GM10847 (cell line): ENCODE measurements around the gene IMMP2L.

Experiments used
- POLR2A ChIP-seq: IDR thresholded peaks from 2 replicates; pipeline ENCODE4 v1.6.1; 2011; ENCODE audit not compliant: insufficient read length; ENCODE audit errors: extremely low read depth

Gene IMMP2L

DNA sequence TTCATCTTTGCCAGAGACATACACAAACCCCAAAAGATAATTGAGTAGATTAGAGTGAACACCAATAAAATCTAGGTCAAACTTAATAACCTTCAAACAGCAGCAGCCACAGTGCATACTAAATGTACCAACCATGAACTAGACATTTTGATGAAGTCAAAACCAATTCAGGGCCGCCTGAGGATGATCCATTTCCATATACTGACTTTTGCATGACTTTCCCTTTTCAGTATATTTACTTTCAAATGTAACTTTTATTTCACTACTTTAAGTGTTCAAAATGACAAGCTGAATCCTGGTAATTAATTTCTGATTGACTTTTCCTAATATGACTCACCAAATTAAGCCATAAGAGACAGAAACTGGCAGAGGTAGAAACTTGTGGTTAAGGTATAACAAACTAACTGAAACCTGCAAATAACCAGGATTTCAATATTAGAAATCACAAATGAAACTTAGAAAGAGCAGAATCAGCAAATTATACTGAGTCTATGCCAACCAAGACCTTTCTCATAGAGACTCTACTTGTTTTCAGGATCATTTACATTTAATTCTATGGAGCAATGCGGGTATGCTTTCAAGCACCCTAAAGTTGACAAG, 643.2 kb downstream of the IMMP2L start:
- no peak for TF ChIP-seq POLR2A

DNA sequence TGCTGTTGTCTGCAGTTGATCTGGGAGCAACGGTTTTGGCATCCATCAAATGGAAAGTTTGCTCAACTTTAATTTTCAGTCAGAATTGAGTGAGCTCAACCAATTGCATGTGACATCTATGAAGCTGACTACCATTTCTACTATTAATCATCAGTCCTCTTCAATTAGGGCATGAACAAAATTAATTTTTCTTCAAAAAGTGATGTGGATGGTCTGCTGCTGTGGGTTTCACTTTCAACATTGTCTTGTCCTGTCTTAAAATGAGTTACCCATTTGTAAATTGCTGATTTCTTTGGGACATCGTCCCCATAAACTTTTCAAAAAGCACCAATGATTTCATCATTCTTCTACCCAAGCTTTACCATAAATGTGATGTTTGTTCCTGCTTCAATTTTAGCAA, 648.0 kb downstream of the IMMP2L start:
- no peak for TF ChIP-seq POLR2A

DNA sequence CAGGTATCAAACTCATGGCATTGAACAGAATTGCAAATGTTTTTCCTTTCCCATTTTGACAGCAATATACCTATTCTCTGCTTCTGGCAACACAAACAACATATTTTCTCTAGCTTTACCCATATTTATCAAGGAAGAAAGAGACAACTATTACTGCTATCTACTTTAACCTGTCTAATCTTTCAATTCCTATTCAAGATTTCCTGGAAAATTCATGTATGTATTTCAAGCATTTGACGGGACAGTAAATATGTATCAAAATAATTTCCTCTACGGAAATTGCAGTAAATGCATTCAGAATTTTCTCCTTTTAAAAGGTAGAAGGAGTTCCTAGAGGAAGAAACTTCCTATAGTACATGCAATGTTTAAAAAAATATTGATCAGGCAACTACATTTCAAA, 650.7 kb downstream of the IMMP2L start:
- no peak for TF ChIP-seq POLR2A

DNA sequence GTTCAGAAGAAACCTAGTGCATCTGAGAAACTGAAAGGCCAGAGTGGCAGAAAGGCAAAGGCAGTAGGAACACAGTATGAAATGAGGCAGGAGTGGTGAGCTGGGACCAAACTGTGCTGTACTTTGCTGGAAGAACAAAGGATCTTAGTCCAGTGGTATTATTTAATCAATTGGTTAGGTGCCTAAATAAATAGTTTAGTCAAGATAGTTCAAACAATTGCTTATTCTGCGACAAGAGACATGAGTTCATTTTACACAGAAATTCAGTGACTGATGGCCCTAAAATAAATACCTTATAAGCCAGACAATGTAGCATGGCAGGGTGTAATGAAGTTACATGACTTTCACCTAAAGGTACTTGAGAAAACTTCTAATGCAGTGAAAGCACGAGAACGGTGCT, 653.2 kb downstream of the IMMP2L start:
- no peak for TF ChIP-seq POLR2A

DNA sequence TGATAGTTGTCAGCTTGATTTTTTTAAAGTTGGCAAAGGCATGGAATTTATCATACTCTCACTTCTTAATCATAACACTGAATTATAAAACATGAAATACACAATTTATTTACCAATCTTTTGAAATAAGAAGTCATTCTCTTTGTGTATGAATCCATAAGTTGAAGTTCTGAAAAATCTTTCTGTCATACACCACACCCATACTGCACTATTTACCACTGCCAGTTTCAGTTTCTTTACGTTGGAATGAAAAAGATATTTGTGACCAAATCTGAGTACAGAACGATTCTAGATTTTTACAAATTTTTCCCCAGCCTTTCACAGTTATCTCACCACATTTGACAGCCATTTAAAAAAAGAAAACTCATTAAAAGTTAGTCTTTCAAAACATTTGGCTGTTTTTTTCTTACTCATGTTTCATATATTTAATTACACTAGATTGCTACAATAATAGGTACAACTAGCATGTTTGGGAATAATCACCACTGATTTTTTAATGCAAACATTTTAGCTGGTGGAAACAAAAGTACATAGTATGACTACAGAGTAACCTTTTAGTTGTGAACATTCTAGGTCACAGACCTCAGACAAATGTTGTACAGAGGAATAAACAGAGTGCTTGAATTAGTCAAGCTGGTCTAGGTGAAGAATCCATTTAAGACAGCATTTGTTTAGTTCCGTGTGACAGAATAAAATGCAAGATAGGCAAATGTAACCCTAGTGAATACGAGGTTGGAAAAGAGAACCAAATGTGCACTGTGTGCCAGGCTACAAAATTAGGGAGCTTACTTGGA, 656.3 kb downstream of the IMMP2L start:
- no peak for TF ChIP-seq POLR2A

DNA sequence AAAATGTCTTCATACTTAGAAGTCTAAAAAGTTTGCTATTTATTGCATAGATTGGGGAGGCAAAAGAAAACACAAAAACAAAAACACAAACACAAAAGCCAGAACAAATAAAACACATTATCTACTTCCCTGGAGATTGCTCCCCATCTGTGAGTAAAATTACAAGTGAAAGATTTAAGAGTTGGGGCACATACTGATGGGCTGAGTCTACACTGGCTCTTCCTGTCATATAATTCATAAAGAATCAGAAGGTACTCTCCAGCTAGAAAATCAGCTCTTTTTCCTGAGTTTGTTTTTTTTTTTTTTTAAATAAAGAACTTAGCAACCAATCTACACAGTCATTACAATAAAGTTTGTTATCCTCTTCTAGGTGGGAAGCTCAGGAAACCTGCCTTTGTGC, 663.8 kb downstream of the IMMP2L start:
- TF ChIP-seq POLR2A: no peak

DNA sequence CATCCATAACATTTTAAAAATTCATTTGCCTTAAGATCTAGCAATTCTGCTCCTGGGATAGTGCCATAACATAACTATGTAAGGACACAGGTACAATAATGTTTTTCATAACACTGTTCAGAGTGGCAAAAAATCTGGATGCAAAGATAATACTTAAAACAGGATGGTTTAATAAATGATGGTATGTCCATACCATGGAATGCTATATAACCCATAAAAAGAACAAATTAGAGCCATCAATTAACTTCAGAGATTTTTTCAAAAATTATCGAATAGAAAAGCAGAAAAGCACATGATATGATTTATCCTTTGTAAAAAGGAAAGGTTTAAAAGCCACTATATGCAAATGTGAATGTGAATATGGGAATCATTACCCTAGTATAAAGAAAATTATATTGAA, 664.8 kb downstream of the IMMP2L start:
- TF ChIP-seq POLR2A: no peak

DNA sequence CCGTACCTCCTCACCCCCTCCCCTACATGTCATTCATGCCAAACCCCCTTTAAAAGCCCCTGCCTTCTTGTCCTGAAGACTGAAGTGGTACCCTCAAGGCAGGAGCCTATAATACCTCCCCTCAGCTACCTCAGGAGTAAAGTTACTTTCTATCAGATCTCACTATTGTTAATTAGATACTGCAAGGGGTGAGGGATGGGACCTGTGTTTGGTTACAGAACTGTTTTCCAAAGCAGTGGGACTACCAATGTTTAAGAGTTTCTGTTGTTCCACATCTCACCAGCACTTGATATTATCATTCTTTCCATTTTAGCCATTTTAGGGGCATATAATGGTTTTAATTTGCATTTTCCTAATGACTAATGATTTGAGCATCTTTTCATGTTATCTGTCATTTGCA, 668.2 kb downstream of the IMMP2L start:
- no peak for TF ChIP-seq POLR2A

DNA sequence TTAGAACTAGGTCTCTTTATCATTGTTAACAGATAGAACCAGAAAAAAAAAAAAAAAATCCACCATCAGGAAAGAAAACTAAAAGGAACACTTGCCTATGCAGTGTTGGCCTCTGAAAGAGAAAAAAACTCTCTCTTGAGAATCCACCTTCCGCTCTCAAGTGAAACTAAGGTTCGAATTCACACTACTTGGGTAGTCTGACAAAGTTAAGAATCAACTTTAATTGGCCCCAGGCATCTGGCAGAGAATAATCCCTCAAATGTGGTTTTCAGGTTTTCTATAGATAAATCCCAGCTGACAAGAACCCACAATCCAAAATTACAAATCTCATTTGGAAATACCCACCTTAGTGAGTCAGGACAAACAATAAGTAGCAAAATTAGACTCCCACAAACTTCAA, 671.1 kb downstream of the IMMP2L start:
- TF ChIP-seq POLR2A: no peak

DNA sequence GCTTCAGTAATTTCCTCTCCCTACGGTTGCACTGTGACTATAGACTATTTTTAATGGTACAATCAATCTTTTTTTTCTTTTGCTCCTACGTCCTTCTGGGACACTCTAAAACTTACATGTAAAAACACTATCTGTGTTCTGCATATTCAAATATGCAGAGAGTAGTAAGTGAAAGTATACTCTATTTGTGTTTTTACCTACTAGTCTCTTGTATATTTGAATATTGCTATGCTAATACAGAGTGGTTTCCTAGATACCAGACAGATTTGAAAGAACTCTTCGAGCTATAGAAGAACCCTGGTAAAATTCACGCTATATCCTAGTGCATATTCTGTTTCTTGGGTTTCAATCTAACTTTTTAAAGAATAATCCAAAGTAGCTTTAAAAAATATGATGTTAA, 672.2 kb downstream of the IMMP2L start:
- TF ChIP-seq POLR2A: no peak

DNA sequence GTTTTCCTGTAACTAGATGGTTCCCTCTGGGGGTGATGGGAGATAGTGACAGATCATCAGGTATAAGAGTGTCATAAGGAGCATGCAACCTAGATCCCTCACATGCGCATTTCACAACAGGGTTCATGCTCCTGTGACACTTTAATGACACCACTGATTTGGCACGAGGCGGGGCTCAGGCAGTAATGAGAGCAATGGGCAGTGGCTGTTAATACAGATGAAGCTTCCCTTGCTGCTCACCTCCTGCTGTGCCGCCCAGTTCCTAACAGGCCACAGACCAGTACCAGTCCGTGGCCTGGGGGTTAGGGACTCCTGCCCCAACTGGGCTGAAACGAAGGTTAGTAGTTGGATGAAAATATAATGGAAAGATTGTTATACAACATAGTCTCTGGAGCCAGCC, 673.0 kb downstream of the IMMP2L start:
- no peak for TF ChIP-seq POLR2A

DNA sequence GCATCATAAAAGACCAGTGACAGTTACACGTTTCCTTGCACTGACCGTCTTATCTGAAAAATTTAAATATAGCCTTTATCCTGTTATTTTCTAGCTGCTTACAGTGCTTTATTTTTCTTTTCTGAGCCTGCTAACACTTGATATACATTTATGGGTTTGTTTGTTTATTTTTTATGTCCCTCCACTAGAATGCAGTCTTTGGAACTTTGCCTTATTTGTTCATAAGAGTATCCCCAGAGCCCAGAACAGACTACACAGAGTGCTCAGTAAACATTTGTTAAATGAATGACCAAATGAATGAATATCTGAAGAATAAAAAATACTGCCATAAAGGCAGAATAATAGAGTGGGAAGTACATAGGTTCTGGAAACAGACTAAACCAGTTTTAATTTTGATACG, 673.7 kb downstream of the IMMP2L start:
- TF ChIP-seq POLR2A: no peak

DNA sequence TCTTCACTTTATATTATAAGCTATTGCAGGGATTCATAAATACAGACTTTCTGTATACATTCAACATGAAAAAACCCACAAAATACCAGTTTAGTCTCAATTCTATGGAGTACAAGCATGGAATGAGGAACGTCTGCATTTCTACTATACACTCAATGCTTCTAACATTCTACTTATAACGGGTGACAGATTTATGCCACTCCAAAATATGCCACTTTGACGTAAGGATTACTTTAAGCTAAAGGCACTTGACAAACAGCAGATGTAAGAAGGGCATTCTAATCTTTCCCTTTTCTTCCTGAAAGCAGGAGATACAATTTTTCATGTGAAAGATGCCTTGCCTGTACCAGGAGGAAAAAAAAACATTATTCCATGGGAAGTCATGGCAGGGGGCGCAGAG, 676.8 kb downstream of the IMMP2L start:
- TF ChIP-seq POLR2A: no peak

DNA sequence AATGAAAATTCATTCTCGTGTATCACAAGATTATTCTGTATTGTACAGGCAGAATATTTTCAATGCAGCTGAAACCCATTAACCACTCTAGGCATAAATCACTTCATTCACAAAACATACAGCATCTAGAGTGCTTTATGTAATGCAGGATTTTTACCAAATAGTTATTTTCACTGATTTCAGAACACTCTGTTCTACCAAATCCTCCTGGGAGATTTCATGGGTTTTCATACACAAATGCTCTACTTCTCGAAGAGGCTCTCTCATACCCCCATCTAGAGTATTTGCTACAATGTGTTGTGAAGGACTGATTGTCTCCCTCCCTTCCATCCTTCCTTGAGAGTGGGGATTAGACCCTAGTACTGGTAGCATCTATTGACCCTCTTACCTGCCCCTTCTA, 680.6 kb downstream of the IMMP2L start:
- no peak for TF ChIP-seq POLR2A

DNA sequence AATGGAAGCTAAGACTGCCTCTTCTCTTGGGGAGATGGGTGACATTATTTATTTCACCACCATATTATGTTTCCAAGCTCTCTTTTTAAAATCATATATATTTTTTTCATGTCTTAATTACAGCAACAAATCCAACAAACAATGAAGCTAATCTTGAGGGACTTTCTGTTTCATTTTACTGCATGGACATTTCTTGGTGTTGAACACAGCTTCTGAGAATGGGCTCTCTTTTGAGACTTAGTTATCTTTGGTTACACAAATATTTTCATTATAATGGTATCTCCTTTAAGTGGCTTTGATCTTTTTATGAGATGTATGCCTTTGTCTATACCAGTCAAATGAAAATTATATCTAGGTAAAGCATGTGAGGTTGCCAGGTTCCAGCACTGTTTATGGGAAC, 681.3 kb downstream of the IMMP2L start:
- TF ChIP-seq POLR2A: no peak

DNA sequence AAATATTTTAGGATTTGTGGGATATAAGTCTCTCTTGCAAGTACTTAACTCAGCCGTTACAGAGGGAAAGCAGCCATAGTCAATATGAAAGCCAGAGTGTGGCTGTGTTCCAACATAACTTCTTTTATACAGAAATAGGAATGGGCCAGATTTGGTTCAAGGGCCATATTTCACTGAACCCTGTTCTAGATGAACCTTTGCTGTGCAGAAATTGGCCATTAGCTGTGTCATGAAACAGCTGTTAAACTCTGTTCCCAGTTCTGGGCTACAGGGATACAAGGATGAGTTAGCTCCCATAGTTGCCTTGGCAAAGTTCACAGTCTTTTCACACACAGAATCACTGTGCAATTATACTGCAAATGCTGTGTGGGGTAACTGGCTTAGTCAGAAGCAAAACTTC, 685.3 kb downstream of the IMMP2L start:
- no peak for TF ChIP-seq POLR2A

DNA sequence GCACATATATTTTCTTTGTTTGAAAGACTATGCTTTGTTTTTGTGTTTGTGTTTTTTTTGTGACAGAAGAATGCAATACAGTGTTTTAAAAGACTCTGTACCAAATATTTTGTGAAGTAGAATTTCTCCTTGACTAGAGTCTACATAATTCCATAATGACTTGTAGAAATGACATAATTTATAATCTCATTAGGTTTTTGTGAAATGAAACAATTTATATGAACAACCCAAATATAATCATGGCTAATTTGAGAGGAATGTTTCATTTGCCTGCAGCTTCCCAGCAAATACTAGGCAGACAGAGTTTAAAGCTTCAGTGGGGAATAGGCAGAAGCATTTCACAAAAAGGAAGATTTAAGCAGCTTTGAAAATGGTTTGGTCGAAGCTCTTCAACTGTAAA, 686.9 kb downstream of the IMMP2L start:
- TF ChIP-seq POLR2A: no peak

DNA sequence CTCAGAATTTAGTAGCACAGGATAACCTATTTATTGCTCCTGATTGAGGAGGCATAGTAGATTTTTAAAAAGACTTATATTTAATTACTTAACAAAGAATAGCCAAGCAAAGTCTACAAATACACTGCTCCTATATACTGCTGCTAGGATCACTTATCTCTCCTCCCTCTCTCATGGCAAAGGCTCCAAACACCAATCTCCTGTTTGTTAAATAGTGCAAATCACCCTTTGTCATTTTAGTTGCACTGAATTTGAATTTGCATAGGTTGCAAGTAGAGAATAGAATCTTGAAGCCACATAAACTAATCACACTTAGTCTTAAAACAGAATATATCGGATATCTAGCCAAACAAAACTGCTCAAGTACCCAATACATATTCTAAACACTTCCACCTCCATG, 690.4 kb downstream of the IMMP2L start:
- TF ChIP-seq POLR2A: no peak

DNA sequence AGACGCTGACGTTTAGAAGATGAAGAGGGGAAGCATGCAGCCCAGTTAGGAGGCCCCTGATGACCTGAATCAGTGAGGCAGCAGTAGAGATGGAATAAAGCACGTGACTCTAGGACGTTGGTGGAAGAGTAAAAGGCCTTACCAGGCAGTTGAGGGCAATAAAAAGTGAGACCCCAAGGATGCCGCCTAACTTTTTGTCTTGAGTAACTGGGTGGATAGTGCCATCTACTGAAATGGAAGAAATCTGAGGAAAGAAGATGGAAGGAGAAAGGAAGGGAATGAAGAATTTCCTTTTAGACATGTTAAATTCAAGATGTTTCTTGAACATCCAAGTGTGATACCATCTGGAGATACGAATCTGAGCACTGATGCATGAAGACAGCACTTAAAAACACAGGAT, 691.4 kb downstream of the IMMP2L start:
- TF ChIP-seq POLR2A: no peak
